Uterus (tissue), 4 donors: ENCODE data around the gene ZNF407. TPM values are rescaled to one million over a fixed set of nuclear protein-coding genes. Genes with fewer than 3 reads are reported as not detected.

ENCODE experiments used
- DNase-seq, 2 donors: peaks; one replicate each; pipeline ENCODE4 v3.0.0-alpha.2; 2019 to 2020
- H3K27ac ChIP-seq, 2 donors: fragments of 200-600 bp; sonication (generic); 1 replicate in 1 of 2; 2 replicates in 1 of 2; pipeline ENCODE4 v1.5.1; 2016 to 2018
- H3K27me3 ChIP-seq, 2 donors: fragments of 200-600 bp; sonication (generic); one replicate each; pipeline ENCODE4 v1.5.1; 2018 to 2019; ENCODE audit warnings: control low read depth in 1 of 2
- H3K36me3 ChIP-seq, 2 donors: fragments of 200-600 bp; sonication (generic); one replicate each; pipeline ENCODE4 v1.5.1; 2019; ENCODE audit warnings: control low read depth in 1 of 2
- H3K4me1 ChIP-seq, 2 donors: fragments of 200-600 bp; sonication (generic); one replicate each; pipeline ENCODE4 v1.5.1; 2018 to 2019; ENCODE audit warnings: control low read depth in 1 of 2
- H3K4me3 ChIP-seq, 2 donors: fragments of 200-600 bp; sonication (generic); 1 replicate in 1 of 2; 2 replicates in 1 of 2; pipeline ENCODE4 v1.5.1; 2018 to 2019; ENCODE audit warnings: mild to moderate bottlenecking in 1 of 2
- H3K9me3 ChIP-seq, 2 donors: fragments of 200-600 bp; sonication (generic); one replicate each; pipeline ENCODE4 v1.5.1; 2019; ENCODE audit warnings: control low read depth in 1 of 2
- POLR2A ChIP-seq, 2 donors: fragments of 450-650 bp; IDR thresholded peaks; one replicate each; pipeline ENCODE4 v1.6.1; 2016; ENCODE audit warnings: antibody characterized with exemption in 2 of 2, mild to moderate bottlenecking in 1 of 2, moderate library complexity in 1 of 2
- intact Hi-C: fragments of 100-400 bp; cut with DNase I; formaldehyde crosslinking; loops from one replicate; pipeline ENCODE4 v1.15.1; 2023; ENCODE audit warnings: low total_unique reads
- total RNA-seq, 4 donors: library from RNA; depleted of rRNA in 3 of 4; stranded (reverse); fragments of >200 nt in 3 of 4; gene quantifications; one replicate each; pipeline versions ENCODE4 v1.1.0 to v1.2.4, GENCODE V29; 2014 to 2023
- TF ChIP-seq, protein P1 (sequence below), 4 experiments: fragments of 200-600 bp in 2 of 4; fragments of 450-650 bp in 2 of 4; sonication (generic) in 2 of 4; IDR thresholded peaks; one replicate each; pipeline ENCODE4 v1.5.1; 2016 to 2019; ENCODE audit warnings: antibody characterized with exemption in 4 of 4, mild to moderate bottlenecking in 2 of 4, moderate library complexity in 1 of 4
- donor health status: DM: yes; HTN: yes; CAD: no.

The ZNF407 gene
- total RNA-seq, 4 donors from 2014 or later, result 10.6 to 38.9 (median 23.7) TPM

DNA sequence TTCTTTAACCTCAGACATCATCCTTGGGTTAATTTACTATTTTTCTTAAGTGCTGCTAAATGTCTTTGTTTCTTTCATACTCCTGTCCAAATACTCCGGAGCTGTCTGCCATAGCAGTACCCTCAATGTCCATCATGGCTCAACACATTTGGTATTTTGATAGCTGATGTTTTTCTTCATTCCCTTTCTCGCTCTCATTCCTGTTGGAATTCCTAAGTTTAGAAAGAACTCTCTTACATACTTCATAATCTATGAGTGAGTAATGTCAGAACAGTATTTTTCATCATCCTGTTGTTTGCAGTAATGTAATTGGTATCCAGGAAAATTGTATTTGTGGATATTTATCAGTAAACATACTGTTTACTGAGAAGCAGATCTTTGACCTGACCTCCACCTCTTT is 328.4 kb downstream of the ZNF407 start:
- no peaks in the 10 kb centered on the region for H3K36me3 ChIP-seq
- intact Hi-C loops, result no loop called here

DNA sequence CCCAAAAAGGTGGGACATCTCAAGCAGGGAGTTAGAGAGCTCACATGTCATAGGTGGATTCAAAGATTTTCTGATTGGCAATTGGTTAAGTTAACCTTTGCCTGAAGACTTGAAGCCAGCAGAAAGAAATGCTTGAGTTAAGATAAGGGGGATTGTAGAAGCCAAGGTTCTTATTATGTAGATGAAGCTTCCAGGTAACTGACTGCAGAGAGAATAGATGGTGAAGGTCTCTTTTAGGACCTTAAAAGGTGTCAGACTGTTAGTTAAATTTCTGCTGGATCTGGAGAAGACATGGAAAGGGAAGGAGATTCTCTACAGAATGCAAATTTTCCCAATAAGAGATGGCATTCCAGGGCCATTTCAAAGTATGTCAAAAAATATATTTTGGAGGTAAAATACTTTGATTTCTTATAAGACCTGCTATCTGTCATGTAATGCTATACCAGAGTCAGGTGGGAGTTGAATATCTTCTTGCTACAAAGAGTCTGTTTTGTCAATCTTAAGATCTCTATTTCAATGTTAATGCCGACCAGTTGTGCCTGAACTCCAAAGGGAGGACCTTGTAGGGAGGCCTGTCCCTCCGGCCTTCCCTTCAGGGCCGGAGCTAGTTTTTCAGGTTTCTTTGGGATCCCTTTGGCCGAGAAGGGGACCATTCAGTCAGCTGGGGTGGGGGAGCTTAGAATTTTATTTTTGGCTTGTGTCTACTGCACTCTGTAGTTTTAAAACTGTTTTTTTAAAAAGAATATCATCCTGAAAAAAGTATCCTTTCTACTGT is 330.7 kb downstream of the ZNF407 start:
- Histone ChIP-seq H3K36me3 (no peaks in the 10 kb centered on the region), H3K4me1 (no peaks in the 10 kb centered on the region), H3K9me3 (no peaks in the 10 kb centered on the region), H3K27ac (no peak overlapping the region), H3K27me3 (no peaks in the 10 kb centered on the region), H3K4me3 (no peak overlapping the region)
- no peak for TF ChIP-seq POLR2A (IDR thresholded peaks at IDR 0.05)
- TF ChIP-seq, protein P1, sequence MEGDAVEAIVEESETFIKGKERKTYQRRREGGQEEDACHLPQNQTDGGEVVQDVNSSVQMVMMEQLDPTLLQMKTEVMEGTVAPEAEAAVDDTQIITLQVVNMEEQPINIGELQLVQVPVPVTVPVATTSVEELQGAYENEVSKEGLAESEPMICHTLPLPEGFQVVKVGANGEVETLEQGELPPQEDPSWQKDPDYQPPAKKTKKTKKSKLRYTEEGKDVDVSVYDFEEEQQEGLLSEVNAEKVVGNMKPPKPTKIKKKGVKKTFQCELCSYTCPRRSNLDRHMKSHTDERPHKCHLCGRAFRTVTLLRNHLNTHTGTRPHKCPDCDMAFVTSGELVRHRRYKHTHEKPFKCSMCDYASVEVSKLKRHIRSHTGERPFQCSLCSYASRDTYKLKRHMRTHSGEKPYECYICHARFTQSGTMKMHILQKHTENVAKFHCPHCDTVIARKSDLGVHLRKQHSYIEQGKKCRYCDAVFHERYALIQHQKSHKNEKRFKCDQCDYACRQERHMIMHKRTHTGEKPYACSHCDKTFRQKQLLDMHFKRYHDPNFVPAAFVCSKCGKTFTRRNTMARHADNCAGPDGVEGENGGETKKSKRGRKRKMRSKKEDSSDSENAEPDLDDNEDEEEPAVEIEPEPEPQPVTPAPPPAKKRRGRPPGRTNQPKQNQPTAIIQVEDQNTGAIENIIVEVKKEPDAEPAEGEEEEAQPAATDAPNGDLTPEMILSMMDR (IDR thresholded peaks at IDR 0.05), result no peak
- no peak for DNase-seq
- intact Hi-C loops, result no loop called here

More for the DNA sequence above, 328.4 kb downstream of the ZNF407 start:
- no peaks in the 10 kb centered on the region for H3K4me1 ChIP-seq
- H3K4me3 ChIP-seq, result no peak overlapping the region
- H3K9me3 ChIP-seq, result no peaks in the 10 kb centered on the region
- TF ChIP-seq, protein P1 (IDR thresholded peaks at IDR 0.05), result no peak
- no peak for TF ChIP-seq POLR2A (IDR thresholded peaks at IDR 0.05)
- H3K27ac ChIP-seq, result no peak overlapping the region
- no peak for DNase-seq
- H3K27me3 ChIP-seq, result no peaks in the 10 kb centered on the region

GRCh38 chr18:74929110-74929509 is 331.4 kb downstream of the ZNF407 start:
- H3K9me3 ChIP-seq, result no peaks in the 10 kb centered on the region
- TF ChIP-seq, protein P1 (IDR thresholded peaks at IDR 0.05), result no peak
- no peak for TF ChIP-seq POLR2A (IDR thresholded peaks at IDR 0.05)
- H3K4me3 ChIP-seq, result no peak overlapping the region
- no peak overlapping the region for H3K27ac ChIP-seq
- no peaks in the 10 kb centered on the region for H3K36me3 ChIP-seq
- no peaks in the 10 kb centered on the region for H3K27me3 ChIP-seq
- intact Hi-C loops, result no loop called here
- DNase-seq, result peak in 1 of 2 donors; percentile 20
- no peaks in the 10 kb centered on the region for H3K4me1 ChIP-seq

- no peak for DNase-seq
- no peak overlapping the region for H3K4me3 ChIP-seq
- H3K4me1 ChIP-seq, result no peaks in the 10 kb centered on the region
- no peak overlapping the region for H3K27ac ChIP-seq
- no peaks in the 10 kb centered on the region for H3K9me3 ChIP-seq
- TF ChIP-seq, protein P1 (IDR thresholded peaks at IDR 0.05), result no peak
- TF ChIP-seq POLR2A (IDR thresholded peaks at IDR 0.05), result no peak
- no peaks in the 10 kb centered on the region for H3K27me3 ChIP-seq
- H3K36me3 ChIP-seq, result no peaks in the 10 kb centered on the region
- intact Hi-C loops, result no loop called here
Measured at GRCh38 chr18:74930616-74931015, 332.9 kb downstream of the ZNF407 start.

GRCh38 chr18:74933930-74934329 is 336.3 kb downstream of the ZNF407 start:
- H3K27me3 ChIP-seq, result no peaks in the 10 kb centered on the region
- H3K4me1 ChIP-seq, result no peaks in the 10 kb centered on the region
- H3K27ac ChIP-seq, result no peak overlapping the region
- TF ChIP-seq, protein P1 (IDR thresholded peaks at IDR 0.05), result no peak
- no peak for TF ChIP-seq POLR2A (IDR thresholded peaks at IDR 0.05)
- intact Hi-C loops, result no loop called here
- no peak overlapping the region for H3K4me3 ChIP-seq
- H3K9me3 ChIP-seq, result no peaks in the 10 kb centered on the region
- DNase-seq, result no peak
- H3K36me3 ChIP-seq, result no peaks in the 10 kb centered on the region
